ENCODE data around the gene UBC.
"Not testable (repeated sequence)": the region's sequence is repeated elsewhere in the genome, so short reads cannot be mapped to it uniquely, and the experiment has no call there.

The UBC gene

DNA sequence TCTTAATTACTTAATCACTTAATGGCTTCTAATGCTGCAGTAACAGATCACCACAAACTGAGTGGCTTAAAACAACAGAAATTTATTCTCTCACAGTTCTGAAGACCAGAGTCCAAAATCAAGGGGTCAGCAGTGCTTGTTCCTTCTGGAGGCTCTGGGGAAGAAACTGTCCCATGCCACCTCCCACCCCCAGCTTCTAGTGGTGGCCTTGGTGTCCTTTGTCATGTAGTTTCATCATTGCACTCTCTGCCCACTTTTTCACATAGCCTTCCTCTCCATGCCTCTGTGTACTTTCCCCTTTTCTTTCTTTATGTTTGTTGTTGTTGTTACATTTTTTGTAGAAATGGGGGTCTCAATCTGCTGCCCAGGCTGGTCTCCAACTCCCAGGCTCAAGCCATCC, 16.1 kb upstream of the UBC start:
- no peak for DNase-seq (ENCODE audit: low read depth)

DNA sequence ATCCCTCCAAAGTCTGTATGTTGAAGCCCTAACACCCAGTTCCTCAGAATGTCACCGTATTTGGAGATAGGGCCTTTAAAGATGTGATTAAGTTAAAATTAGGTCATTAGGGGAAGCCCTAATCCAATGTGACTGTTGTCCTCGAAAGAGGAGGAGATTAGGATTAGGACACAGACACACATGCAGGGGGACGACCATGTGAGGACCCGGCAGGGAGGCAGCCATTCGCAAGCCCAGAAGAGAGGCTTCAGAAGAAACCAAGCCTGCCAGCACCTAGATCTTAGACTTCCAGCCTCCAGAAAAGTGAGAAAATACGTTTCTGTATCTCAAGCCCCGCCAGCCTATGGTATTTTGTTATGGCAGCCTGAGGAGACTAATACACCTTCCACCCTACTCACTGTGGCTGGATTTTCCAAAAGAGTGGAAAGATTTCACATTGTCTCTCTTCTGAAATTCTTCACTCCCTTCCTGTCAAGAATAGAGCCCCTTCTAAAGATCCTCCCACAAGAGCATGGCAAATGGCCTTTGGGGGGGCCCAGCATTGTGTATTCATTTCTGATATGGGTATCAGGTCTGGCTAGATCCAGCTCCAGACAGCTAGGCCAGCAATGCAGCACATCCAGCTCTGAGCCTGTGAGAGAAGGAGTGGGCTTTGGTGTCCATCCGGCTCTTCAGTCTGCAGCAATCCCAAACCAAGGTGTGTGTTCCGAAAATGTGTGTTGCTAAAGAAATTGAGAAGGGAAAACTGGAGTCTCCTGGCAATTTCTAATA, 15.4 kb upstream of the UBC start:
- DNase-seq (ENCODE audit: low read depth) = no peak

DNA sequence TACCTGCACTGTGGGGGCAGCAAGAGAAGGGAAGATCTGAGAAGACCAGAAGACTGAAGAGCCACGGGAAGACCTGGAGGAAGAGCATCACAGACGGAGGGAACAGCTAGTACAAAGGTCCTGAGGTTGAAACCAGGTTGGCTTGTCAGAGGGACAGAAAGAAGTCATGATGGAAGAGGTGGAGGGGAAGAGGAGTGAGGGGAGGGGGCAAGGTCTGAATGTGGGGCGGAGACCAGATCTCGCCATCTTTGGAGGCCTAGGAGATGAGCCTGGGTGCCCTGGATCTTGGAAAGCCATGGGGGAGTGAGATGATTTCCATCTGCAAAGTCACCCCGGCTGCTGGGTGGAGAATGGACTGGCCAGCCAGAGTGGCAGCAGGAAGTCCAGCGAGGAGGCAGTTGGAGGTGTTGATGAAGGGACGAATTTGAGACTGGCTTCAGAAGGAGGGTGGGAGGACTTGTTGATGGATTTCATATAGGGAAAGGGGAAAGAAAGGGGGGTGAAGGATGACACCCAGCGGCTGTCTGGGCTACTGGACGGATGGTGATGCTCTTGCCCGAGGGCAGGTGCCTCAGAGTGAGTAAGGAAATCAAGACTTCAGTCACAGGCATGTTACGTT, 14.6 kb upstream of the UBC start:
- no peak for DNase-seq (ENCODE audit: low read depth)

DNA sequence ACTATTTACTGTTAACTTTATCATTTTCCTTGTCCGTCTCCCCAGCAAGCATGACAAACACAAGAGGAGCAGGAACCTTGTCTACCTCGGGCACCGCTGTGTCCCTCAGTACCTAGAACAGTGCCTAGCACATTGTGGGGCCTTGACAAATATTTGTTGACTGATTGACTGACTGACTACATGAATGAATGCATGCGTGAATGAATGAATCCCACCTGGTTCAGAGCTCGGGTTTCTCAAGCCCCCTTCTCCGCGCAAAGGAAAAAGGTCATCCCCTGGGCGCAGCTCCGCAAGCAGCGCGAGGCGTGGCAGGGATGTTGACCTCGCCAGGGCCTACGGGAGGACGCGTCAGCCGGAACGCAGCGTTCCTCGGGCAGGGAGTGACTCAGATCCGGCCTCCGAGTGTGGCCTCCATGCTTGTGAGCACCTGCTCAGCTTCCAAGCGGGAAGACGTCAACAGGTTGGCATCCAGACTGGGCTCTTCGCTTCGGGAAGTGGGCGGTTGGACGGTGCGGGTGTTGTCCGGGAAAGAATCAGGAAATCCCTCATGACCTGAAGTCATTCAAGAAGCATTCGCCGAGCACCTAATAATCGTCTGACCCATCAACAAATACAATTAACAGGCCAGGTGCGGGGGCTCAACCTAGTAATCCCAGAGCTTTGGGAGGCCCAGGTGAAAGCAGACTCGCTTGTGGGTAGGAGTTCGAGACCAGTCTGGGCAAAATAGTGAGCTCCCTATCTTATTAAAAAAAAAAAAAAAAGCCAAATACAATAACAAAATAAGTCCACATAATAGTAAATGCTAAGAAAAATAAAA, 13.9 kb upstream of the UBC start:
- DNase-seq (ENCODE audit: low read depth) = peak; percentile 97

DNA sequence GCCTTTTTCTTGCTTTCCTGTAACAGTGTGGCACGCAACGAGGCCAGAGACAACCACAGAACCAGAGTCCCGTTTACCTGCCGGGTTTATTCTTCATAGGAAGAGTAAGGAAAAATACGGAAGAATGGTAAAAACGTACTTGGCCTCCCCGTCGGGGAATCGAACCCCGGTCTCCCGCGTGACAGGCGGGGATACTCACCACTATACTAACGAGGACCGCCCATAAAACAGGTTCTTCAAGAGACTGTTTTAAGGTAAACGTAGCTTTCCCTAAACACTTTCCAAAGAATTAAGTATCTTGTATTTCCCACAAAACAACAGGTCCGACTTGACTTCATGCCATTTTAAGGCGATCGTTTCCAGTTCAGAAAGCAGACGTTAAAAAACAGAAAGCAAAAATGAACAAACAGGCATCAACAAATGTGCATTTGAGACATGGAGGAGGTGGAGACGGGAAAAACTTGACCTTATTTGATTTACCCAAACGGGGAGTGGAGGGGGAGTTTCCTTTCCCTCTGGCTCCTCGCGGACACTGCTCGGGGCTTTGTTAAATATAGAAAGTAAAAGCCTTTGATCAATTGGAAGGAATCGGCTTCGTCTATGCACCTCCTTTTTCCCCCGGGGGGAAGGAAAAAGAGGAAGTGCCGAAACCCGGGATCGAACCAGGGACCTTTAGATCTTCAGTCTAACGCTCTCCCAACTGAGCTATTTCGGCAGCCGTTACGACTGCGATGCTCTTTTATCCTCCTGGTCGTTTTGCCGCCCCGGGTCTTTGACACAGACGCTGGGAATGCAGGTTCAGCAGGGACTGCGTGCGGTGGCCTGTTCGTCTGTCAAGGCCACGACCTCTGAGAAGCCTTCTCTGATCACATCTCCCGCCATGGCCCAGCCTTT, 13.0 kb upstream of the UBC start:
- DNase-seq (ENCODE audit: low read depth) = peak; percentile 76

DNA sequence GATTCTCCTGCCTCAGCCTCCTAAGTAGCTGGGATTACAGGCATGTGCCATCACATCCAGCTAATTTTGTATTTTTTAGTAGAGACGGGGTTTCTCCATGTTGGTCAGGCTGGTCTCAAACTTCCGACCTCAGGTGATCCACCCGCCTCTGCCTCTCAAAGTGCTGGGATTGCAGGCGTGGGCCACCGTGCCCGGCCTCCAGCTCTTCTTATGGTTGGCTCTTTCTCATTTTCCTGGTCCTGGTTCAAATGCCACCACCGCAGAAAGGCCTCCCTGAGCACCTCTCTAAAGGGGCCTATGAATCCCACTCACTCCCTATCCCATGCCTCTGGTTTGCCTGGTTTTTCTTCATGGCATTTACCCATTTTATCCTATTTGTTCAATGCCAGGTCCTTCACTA, 11.3 kb upstream of the UBC start:
- DNase-seq (ENCODE audit: low read depth) = not testable (repeated sequence)

DNA sequence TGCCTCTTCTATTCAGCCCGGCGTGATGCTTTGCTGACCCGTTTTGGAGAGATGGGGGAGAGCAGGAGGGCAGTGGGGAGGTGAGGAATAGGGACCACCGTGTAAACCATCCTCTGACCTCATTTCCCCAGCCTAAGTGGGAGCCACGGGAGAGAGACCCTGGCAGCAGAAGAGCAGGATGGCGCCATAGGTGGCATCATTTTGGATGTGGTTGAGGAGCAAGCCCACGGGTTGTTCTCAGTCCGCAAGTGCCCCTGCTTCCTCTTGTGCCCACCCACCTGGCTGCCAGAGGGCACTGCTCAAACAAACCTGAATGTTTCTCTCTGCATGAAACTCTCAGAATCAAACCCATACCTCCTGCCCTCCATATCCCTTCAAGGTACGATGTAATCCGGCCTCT, 10.7 kb upstream of the UBC start:
- DNase-seq (ENCODE audit: low read depth) = no peak

DNA sequence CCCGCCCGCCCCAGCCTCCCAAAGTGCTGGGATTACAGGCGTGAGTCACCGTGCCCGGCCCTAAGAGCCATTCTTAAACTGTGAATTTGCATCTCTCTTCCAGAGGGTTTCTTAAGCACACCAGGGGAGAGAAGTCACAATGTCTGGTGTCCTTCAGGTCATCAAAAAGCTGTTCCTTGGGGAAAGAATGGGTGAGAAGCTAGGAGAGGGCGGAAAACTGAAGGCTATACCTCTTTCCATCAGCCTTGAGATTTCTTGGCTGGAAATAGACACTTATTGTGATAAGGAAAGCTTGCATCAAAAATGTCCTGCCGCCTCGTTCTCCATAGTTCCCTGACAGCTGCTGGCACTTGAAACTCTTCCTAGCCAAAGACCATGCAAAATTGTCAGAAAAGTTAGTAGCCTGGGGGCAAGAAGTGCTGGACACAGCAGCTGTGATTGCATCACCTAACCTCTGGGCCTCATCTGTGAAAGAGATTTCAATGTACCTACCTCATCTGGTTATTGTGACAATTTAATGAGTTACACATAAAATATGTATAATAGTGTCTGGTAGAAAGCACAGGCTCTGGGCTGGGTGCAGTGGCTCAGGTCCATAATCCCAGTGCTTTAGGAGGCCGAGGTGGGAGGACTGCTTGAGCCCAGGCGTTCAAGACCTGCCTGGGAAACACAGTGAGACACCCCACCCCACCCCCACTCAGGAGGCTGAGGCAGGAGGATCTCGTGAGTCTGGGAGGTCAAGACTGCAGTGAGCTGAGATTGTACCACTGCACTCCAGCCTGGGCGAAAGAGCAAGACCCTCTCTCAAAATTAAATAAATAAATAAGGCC, 9.7 kb upstream of the UBC start:
- peak; percentile 73 for DNase-seq (ENCODE audit: low read depth)

DNA sequence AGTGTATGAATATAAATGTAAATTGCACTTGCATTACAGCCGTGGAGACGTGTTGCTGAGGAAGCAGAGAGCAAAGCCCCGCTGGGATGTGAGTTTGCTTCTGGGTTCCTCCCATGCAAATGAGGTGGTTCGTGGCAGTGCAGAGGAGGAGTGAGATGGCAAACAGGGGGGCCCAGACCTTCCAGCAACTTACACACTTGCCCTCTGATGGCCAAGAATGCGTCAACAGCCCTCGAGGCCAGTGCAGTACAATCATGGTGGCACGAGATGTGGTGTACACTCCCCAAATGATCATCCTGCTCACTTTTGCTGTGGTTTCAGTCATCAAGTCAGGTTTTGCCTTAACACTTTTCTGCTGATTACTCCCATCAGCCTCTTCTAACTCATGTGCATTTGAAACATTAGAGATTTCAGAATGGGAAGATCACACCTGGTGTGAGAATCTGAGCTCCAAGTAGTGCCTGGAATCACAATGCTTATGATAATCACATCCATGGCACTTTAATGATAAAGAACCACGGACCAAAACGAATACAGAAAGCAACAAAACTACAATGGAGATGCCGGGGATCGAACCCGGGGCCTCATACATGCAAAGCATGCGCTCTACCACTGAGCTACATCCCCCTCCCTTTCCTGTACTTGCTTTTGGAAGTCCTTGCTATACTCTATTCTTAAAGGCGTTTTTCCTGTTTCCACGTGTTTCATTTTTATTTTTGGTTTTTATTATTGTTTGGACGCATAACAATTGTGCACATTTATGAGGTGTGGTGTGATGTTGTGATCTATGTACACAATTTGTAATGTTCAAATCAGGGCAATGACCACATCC, 7.0 kb upstream of the UBC start:
- peak; percentile 64 for DNase-seq (ENCODE audit: low read depth)

DNA sequence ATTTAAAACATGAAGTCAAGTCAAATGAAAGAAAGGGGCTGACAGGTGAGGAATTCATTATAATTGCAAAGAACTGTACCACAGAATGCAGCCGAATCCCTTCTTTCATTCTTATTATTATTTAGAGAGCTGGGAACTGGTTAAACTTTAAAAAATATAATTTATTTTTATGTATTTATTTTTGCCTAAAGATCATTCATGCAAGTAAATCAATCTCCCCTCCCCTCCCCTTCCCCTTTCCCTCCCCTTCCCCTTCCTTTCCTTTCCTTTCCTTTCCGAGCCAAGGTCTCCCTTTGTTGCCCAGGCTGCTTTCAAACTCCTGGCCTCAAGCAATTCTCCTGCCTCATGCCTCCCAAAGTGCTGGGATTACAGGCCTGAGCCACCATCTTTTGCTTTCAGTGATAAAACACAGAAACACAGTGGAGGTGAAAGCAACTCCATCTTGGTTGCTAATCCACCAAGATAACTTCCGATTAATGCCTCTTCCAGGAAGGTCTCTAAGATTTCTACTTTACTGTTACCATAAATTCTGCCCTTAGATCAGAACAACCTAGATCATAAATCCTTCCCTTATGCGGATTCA, 6.0 kb upstream of the UBC start:
- DNase-seq (ENCODE audit: low read depth) = no peak

DNA sequence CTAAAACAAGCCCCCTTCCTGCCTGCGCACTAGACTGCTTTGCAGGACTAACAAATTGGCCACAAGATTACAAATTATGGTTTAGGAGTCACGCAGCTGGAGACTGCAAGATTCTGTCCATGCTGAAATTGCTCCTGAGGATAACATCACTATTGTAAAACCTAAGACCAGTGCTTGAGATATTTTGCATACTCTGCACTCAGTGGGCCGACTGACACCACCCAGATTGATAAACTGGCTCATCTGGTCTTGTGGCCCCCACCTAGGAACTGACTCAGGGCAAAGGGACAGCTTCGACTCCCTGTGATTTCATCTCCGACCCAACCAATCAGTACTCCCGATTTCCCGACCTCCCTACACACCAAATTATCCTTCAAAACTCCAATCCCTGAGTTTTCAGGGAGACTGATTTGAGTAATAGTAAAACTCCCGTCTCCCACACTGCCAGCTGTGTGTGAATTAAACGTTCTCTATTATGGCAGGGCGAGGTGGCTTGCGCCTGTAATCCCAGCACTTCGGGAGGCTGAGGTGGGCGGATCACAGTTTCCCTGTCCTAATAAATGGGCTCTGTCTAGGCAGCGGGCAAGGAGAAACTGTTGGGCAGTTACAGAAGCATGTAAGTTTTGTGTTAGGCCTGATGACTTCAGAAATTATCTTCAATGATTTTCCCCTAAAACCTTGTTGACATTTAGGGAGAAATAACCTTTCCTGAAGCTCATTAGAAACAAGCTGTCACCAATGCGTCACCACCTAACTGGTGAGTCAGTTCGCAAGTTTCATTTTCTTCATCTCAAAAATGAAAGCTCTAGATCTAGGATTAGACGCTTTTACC, 5.3 kb upstream of the UBC start:
- no peak for DNase-seq (ENCODE audit: low read depth)

DNA sequence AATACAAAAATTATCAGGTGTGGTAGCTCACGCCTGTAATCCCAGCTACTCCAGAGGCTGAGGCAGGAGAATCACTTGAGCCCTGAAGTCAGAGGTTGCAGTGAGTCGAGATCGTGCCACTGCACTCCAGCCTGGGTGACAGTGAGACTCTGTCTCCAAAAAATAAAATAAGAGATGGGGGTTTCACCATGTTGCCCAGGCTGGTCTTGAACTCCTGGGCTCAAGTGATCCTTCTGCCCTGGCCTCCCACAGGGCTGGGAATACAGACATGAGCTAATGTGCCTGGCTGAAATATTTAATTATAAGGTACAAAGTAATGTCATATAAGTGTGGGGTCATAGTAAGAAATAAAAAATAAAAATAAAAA, 4.2 kb upstream of the UBC start:
- not testable (repeated sequence) for DNase-seq (ENCODE audit: low read depth)

DNA sequence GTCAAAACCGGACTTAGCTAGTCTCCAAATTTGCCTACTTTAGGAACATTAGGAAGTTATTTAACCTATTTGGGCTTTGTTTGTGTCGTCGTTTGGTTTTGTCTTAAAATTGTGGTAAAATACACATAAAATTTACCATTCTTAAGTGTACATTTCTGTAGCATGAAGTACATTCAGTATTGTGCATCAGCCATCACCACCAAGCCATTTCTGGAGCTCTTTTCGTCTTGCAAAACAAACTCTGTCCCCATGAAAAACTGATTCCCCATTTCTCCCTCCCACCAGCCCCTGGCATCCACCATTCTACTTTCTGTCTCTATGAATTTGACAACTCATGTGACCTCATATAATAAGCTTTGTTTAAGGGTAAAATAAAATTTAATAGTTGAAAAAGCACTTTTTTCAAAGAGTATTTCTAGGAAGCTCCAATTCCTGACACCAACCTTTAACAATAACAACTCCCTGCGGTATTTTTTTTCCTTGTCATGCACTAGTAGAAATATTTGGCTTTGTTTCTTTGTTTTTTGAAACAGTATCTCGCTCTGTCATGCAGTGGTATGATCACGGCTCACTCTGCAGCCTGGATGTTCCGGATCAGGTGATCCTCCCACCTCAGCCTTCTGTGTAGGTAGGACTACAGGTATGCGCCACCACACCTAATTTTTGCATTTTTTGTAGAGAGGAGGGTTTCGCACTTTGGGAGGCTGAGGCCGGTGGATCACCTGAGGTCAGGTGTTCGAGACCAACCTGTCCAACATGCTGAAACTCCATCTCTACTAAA, 3.6 kb upstream of the UBC start:
- no peak for DNase-seq (ENCODE audit: low read depth)

DNA sequence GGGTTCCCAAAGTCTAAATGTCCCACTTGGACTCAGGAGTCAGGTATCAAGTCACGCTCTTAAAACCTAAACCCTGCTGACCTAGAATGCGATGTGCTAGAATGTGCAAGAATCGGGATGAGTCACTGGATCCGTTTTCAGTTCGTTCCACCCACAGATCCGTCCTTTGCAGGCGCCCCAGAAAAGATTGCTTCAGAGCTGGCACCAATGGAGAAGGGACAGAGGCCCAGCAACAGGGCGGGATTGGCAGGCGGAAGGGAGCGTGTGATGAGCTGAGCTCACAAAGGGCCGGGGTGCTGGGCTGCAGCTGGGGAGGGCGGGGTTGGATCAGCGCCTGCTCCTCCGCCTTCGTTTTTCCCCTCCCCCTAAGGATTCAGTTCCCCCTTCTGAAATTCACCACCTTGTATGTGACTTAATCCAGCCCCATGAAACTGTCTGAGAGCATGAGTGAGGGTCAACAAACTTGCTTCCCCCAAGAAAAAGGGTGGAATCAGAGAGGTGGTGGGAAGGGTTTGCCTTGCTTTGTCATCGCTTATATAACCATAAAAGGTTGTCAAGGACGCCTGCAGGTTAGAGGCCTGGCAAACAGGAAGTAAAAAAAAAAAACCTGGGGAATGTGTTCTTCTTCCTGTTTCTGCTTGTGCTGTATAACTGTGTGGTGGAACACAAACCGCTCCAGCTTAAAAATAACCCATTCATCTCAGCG, 2.8 kb upstream of the UBC start:
- peak; percentile 100 for DNase-seq (ENCODE audit: low read depth)

DNA sequence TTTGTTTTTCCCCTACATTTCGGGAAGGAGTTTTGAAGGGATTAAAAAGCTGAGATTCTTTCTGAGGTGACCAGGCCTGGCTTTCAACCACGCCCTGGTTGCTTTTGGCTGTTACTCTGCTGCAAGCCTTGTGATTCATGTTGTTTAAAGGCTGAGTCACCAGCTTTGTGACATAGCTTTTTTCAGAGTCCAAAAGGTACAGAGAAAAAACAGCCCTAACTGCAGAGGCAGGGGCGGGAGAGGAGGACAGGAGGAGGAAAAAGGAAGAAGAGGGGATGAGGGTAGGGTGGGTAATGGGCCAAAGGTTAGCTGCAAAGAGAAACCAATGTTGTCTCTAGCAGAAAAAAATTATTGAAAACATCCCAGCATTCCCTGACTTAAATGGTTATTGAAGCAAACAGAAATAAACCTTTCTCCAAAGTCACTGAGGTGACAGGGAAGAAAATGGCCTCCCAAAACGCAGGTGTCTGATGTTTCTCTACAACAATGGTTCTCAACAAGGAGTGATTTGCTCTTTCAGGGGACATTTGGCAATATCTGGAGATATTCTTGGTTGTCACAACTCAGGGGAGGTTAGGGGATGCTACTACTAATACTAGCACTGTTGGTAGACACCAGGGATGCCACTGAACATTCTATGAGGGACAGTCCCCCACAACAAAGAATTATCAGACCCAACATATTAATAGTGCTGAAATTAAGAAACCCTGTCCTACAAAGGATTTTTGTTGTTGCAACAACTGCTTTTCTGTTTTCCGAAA, 2.1 kb upstream of the UBC start:
- peak; percentile 84 for DNase-seq (ENCODE audit: low read depth)
